Measurements from ENCODE around the gene FBL. TPM values are rescaled to one million over a fixed set of nuclear protein-coding genes. Genes with fewer than 3 reads are reported as not detected.
"Not testable (repeated sequence)": the region's sequence is repeated elsewhere in the genome, so short reads cannot be mapped to it uniquely, and the experiment has no call there.

Gene FBL
- total RNA-seq, 1 experiment from 2014 or later: 4,927 TPM

DNA sequence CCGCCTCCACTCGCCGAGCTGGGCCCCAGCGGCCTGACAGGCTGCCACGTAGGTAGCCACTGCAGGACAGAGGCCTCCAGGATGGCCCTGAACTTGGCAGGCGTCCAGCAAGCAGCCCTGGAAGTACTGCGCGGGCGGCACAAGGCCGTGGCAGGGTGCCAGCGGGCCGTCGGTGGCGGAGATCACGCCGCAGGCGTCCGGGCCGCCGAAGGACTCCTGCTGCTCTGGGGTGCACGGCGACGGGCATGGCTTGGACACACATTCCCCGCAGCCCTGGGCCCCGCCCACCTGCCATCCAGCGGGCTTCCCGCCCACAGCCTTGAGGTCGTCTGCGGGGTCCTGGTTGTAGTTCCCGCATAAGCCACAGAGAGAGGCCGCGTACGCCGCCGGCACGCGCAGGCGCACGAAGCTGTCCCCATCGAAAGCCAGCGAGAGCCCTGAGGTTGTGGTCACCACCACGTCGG, 29.3 kb upstream of the FBL start:
- H3K36me3 ChIP-seq (ENCODE audit: control insufficient read depth, insufficient read depth, low read length); H3K9me3 ChIP-seq (ENCODE audit: control insufficient read depth, insufficient read depth, low read depth, low read length); H3K4me3 ChIP-seq (ENCODE audit: low read depth in 2 of 2, low read length in 2 of 2); H3K27ac ChIP-seq (ENCODE audit: low read length); ATAC-seq; BruUV-seq (replicated peaks); intact Hi-C loops (cut with micrococcal nuclease; ENCODE audit: unreplicated experiment); H3K4me1 ChIP-seq (ENCODE audit: control insufficient read depth, insufficient read depth, low read length); DNase-seq (ENCODE audit: low read depth, low spot score); in situ Hi-C loops (cut with HindIII; ENCODE audit: low pct_unique_long_range_greater_than_20kb, low sequenced_read_pairs); H3K27me3 ChIP-seq (ENCODE audit: control insufficient read depth, insufficient read depth, low read length): not testable (repeated sequence)
- ChIA-PET POLR2A (interaction anchor here (0.7 to 1.4 kb wide), 2 partner anchors 9 to 506 kb away, joined by 4 to 6 read pairs; no protein-coding TSS in a partner anchor), CTCF (interaction anchor here (0.6 to 0.7 kb wide), 2 partner anchors 106 to 190 kb away, joined by 3 to 5 read pairs; no protein-coding TSS in a partner anchor)

DNA sequence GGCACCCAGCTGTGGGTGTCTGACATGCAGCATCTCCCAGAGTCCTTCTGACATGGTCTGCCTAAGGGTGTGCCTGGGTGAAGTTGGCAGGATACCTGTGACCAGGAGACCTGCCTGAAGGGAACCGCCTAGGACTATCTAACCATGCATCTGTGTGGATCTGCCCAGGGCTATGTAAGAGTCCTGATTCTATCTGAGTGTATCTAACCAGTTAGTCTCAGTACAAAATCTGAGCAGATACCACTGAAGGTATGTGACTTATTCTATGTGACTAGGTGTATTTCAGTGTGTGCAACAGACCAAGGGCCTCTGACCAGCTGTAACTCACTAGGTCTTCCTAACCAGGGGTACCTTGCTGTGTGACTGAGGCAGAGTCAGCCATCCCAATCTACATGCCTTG, 28.2 kb upstream of the FBL start:
- in situ Hi-C loops (cut with HindIII; ENCODE audit: low pct_unique_long_range_greater_than_20kb, low sequenced_read_pairs) (no loop called here), intact Hi-C loops (cut with micrococcal nuclease; ENCODE audit: unreplicated experiment) (no loop called here)
- Histone ChIP-seq H3K9me3 (ENCODE audit: control insufficient read depth, insufficient read depth, low read depth, low read length) (no peaks in the 10 kb centered on the region), H3K27me3 (ENCODE audit: control insufficient read depth, insufficient read depth, low read length) (no peaks in the 10 kb centered on the region), H3K36me3 (ENCODE audit: control insufficient read depth, insufficient read depth, low read length) (no peaks in the 10 kb centered on the region), H3K27ac (ENCODE audit: low read length) (no peak overlapping the region), H3K4me3 (ENCODE audit: low read depth in 2 of 2, low read length in 2 of 2) (no peak overlapping the region), H3K4me1 (ENCODE audit: control insufficient read depth, insufficient read depth, low read length) (no peaks in the 10 kb centered on the region)
- DNase-seq (ENCODE audit: low read depth, low spot score): no peak
- BruUV-seq (replicated peaks): no TSS peak
- TF ChIP-seq SIN3A (IDR thresholded peaks at IDR 0.05; ENCODE audit: borderline replicate concordance, insufficient read depth, low read depth, low read length) (no peak), TCF7L2 (IDR thresholded peaks at IDR 0.05; ENCODE audit: low read depth, low read length) (no peak), POLR2AphosphoS5 (IDR thresholded peaks at IDR 0.05; ENCODE audit: low read depth, low read length) (no peak)
- TF ChIP-seq, protein P1, sequence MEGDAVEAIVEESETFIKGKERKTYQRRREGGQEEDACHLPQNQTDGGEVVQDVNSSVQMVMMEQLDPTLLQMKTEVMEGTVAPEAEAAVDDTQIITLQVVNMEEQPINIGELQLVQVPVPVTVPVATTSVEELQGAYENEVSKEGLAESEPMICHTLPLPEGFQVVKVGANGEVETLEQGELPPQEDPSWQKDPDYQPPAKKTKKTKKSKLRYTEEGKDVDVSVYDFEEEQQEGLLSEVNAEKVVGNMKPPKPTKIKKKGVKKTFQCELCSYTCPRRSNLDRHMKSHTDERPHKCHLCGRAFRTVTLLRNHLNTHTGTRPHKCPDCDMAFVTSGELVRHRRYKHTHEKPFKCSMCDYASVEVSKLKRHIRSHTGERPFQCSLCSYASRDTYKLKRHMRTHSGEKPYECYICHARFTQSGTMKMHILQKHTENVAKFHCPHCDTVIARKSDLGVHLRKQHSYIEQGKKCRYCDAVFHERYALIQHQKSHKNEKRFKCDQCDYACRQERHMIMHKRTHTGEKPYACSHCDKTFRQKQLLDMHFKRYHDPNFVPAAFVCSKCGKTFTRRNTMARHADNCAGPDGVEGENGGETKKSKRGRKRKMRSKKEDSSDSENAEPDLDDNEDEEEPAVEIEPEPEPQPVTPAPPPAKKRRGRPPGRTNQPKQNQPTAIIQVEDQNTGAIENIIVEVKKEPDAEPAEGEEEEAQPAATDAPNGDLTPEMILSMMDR (IDR thresholded peaks at IDR 0.05): no peak
- TF ChIP-seq, protein P2, sequence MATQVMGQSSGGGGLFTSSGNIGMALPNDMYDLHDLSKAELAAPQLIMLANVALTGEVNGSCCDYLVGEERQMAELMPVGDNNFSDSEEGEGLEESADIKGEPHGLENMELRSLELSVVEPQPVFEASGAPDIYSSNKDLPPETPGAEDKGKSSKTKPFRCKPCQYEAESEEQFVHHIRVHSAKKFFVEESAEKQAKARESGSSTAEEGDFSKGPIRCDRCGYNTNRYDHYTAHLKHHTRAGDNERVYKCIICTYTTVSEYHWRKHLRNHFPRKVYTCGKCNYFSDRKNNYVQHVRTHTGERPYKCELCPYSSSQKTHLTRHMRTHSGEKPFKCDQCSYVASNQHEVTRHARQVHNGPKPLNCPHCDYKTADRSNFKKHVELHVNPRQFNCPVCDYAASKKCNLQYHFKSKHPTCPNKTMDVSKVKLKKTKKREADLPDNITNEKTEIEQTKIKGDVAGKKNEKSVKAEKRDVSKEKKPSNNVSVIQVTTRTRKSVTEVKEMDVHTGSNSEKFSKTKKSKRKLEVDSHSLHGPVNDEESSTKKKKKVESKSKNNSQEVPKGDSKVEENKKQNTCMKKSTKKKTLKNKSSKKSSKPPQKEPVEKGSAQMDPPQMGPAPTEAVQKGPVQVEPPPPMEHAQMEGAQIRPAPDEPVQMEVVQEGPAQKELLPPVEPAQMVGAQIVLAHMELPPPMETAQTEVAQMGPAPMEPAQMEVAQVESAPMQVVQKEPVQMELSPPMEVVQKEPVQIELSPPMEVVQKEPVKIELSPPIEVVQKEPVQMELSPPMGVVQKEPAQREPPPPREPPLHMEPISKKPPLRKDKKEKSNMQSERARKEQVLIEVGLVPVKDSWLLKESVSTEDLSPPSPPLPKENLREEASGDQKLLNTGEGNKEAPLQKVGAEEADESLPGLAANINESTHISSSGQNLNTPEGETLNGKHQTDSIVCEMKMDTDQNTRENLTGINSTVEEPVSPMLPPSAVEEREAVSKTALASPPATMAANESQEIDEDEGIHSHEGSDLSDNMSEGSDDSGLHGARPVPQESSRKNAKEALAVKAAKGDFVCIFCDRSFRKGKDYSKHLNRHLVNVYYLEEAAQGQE (IDR thresholded peaks at IDR 0.05; ENCODE audit: insufficient read depth in 1 of 2, low read depth in 2 of 2, low read length in 1 of 2): no peak
- peak; percentile 5 for ATAC-seq
- ChIA-PET CTCF (no interaction called here), POLR2A (interaction anchor here (0.7 kb wide), 1 partner anchor 505 kb away, joined by 6 read pairs; no protein-coding TSS in a partner anchor)

DNA sequence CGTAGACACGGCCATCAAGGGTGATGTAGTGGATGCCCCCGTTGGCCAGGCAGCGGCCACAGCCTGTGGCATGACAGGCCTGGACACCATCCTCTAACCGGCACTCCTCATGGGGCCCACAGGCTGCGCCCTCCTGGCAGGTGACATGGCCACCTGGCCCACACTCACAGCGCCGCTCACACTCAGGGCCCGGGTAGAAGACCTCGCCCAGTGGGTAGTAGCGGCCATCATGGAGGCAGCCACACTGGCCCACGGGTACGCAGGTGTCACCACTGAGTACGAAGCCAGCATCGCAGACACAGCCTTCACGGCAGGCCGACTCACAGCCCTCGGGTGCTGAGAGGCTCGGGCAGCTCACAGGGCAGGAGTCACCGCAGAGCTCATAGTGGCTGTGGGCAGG, 27.2 kb upstream of the FBL start:
- no TSS peak for BruUV-seq (replicated peaks)
- ATAC-seq (peak; percentile 0; the same call in 1 of the 2 replicates), DNase-seq (ENCODE audit: low read depth, low spot score) (no peak)
- TF ChIP-seq, protein P2 (IDR thresholded peaks at IDR 0.05; ENCODE audit: insufficient read depth in 1 of 2, low read depth in 2 of 2, low read length in 1 of 2): no peak
- TF ChIP-seq POLR2AphosphoS5 (IDR thresholded peaks at IDR 0.05; ENCODE audit: low read depth, low read length): no peak
- no peak for TF ChIP-seq SIN3A (IDR thresholded peaks at IDR 0.05; ENCODE audit: borderline replicate concordance, insufficient read depth, low read depth, low read length)
- TF ChIP-seq TCF7L2 (IDR thresholded peaks at IDR 0.05; ENCODE audit: low read depth, low read length): no peak
- TF ChIP-seq, protein P1 (IDR thresholded peaks at IDR 0.05): no peak
- ChIA-PET CTCF (interaction anchor here (0.6 to 1.4 kb wide), 6 partner anchors 24 to 433 kb away, joined by 3 to 7 read pairs (median 4); partner anchors contain the start of gene PSMC4), POLR2A (interaction anchor here (0.5 to 1.0 kb wide), 3 partner anchors 27 to 403 kb away, joined by 3 to 4 read pairs (median 3); partner anchors contain the start of gene DYRK1B)
- H3K9me3 ChIP-seq (ENCODE audit: control insufficient read depth, insufficient read depth, low read depth, low read length): no peaks in the 10 kb centered on the region
- H3K36me3 ChIP-seq (ENCODE audit: control insufficient read depth, insufficient read depth, low read length): no peaks in the 10 kb centered on the region
- H3K4me1 ChIP-seq (ENCODE audit: control insufficient read depth, insufficient read depth, low read length): no peaks in the 10 kb centered on the region
- H3K27me3 ChIP-seq (ENCODE audit: control insufficient read depth, insufficient read depth, low read length): no peaks in the 10 kb centered on the region
- H3K4me3 ChIP-seq (ENCODE audit: low read depth in 2 of 2, low read length in 2 of 2): no peak overlapping the region
- H3K27ac ChIP-seq (ENCODE audit: low read length): no peak overlapping the region
- intact Hi-C loops (cut with micrococcal nuclease; ENCODE audit: unreplicated experiment): no loop called here
- in situ Hi-C loops (cut with HindIII; ENCODE audit: low pct_unique_long_range_greater_than_20kb, low sequenced_read_pairs): no loop called here

All from Panc1 (cell line).